Stomach (tissue), 4 donors: ENCODE results near the gene AKAP13.

ENCODE experiments used
- CTCF ChIP-seq, 7 experiments: fragments of 450-650 bp in 4 of 7; fragments of 200-600 bp in 3 of 7; sonication (generic) in 3 of 7; IDR thresholded peaks; one replicate each; pipeline ENCODE4 v1.5.1; 2016 to 2019; ENCODE audit warnings: antibody characterized with exemption in 7 of 7, control low read depth in 2 of 7, mild to moderate bottlenecking in 1 of 7
- EP300 ChIP-seq: sonication (generic); formaldehyde crosslinking; IDR thresholded peaks from one replicate; pipeline ENCODE4 v1.6.1; 2017; ENCODE audit warnings: antibody characterized with exemption
- POLR2A ChIP-seq, 4 donors: fragments of 450-650 bp; IDR thresholded peaks; one replicate each; pipeline ENCODE4 v1.6.1; 2016; ENCODE audit warnings: antibody characterized with exemption in 4 of 4, control low read depth in 2 of 4, mild to moderate bottlenecking in 1 of 4, moderate library complexity in 1 of 4
- POLR2AphosphoS5 ChIP-seq, 3 donors: sonication (generic); formaldehyde crosslinking; IDR thresholded peaks; one replicate each; pipeline ENCODE4 v1.6.1; 2016; ENCODE audit warnings: antibody characterized with exemption in 3 of 3

DNA sequence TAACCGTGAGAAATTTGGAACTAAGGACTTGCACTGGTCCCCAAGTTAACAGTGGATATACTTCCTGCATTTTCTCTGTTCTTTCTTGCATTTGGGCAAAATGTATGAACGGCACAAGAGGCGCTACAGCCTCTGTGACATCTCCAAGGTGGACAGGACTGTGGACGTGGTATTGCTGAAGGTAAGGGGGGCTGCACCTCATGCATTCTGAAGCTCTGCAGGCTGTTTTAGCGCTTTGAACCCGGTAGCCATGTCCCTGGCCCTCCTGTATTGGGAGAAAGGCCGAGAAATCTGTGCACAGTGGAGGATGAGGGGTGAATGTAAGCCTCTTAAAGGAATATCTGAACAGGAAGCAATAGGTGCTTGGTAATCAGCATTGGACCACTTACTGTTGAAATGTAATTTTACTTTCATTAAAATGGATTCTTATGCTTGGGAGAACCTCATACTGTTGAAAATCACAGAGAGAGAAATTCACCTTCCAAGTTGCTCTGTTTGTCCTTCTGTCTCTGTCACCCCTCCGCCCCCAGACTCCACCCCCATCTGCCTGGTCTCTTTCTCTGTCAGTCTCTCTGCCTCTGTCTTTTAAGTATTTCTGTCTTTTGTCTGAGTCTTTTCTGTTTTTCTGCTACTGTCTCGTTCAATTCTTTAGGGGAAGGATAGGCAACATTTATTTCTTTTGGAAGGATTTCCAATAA, 239.7 kb downstream of the AKAP13 start:
- no peak for TF ChIP-seq CTCF (IDR thresholded peaks at IDR 0.05)
- no peak for TF ChIP-seq POLR2AphosphoS5 (IDR thresholded peaks at IDR 0.05)
- TF ChIP-seq POLR2A (IDR thresholded peaks at IDR 0.05), result no peak
- no peak for TF ChIP-seq EP300
